ENCODE results near the gene SLC19A1.
A peak's percentile ranks its signal among the peaks of the same experiment; 100 is the strongest.

The SLC19A1 gene

DNA sequence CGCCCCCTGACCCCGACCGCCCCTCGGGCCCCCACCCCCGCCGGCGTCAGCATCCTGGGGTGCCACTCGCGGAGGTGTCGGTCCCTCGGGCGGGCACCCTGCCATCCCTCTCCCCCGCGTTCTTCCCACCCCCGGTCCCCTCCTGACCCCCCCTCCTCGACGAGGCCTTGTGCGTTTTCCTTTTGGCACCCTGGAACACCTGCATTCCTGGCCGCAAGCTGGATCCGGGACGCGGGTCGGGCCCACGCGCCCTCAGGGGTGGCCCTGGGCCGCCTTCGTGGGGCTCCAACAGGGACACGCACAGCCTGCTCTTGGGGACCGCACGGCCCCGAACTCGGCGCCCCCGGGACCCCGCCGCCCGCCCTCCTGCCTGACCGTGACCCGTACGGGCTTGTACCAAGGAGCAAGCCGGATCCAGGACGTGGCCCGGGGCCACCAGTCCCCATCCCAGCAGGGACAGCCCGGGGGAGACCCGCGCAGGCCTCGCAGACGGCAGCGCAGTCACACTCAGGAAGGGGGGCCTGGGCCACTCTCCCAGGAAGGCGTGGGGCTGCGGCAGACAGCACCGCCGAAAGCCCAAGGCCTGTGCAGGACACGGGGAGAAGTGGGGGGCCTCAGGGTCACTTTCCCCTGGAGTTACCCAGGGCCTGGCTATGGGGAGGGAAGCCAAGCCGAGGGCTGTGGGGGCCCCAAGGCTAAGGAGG lies 579 bp upstream of the SLC19A1 start:
- H3K4me3 Mint-ChIP-seq, result peak overlapping the region in 2 of 3 experiments; percentile 31 to 86
- no peaks in the 10 kb centered on the region for H3K9me3 Mint-ChIP-seq
- peaks cover 22% of the 10 kb centered on the region for H3K4me1 Mint-ChIP-seq

DNA sequence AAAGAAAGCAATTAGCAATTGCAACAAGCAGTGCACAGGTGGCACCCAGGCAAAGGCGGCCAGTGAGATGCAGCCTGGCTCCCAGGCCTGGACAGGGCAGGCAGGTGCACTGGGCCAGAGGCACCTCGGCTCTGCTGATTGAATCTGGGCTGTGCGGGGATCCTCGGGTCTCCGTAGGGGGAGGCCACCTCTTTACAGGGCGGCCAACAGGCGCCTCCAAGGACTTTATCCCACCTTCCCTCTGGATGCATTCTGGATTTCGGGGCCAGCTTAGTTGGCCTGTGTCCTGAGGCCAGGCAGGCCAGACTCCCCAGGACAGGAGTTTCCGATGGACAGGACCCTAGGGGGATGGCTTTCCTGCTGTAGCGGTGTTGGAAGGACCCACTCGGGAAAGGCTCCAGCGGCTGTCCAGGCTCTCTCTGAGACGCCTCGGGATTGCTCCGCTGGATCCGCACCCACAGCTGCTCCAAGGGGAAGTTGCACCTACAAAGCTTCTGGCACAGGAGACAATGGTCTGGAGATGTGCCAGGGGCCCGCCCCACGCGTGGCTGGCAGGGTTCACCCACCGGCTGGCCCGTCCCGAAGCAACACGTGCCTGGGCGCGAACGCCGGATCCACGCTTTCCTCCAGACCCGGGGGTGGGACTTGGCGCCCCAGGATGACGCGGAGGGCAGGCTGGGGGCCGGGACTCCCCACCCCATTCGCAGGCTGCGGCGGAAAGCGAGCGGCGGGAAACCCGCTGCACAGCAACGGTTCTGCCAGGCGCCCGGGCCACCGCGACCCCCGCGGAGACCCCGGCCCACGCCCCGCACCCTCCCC lies 810 bp downstream of the SLC19A1 start:
- Mint-ChIP-seq H3K36me3 (ENCODE audit: low read depth) (no peaks in the 10 kb centered on the region), H3K27me3 (ENCODE audit: low read depth) (no peaks in the 10 kb centered on the region), H3K4me1 (peaks cover 20% of the 10 kb centered on the region), H3K9me3 (no peaks in the 10 kb centered on the region), H3K4me3 (peak overlapping the region; percentile 79 to 91 (median 88)), H3K27ac (peak overlapping the region; percentile 32 to 85 (median 83))
- TF ChIP-seq, protein P1, sequence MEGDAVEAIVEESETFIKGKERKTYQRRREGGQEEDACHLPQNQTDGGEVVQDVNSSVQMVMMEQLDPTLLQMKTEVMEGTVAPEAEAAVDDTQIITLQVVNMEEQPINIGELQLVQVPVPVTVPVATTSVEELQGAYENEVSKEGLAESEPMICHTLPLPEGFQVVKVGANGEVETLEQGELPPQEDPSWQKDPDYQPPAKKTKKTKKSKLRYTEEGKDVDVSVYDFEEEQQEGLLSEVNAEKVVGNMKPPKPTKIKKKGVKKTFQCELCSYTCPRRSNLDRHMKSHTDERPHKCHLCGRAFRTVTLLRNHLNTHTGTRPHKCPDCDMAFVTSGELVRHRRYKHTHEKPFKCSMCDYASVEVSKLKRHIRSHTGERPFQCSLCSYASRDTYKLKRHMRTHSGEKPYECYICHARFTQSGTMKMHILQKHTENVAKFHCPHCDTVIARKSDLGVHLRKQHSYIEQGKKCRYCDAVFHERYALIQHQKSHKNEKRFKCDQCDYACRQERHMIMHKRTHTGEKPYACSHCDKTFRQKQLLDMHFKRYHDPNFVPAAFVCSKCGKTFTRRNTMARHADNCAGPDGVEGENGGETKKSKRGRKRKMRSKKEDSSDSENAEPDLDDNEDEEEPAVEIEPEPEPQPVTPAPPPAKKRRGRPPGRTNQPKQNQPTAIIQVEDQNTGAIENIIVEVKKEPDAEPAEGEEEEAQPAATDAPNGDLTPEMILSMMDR (IDR thresholded peaks at IDR 0.05; ENCODE audit: unreplicated experiment in 3 of 3), result no peak

More for the DNA sequence above, 579 bp upstream of the SLC19A1 start:
- TF ChIP-seq, protein P1 (IDR thresholded peaks at IDR 0.05; ENCODE audit: unreplicated experiment in 3 of 3), result no peak
- no peak overlapping the region for H3K27ac Mint-ChIP-seq
- H3K36me3 Mint-ChIP-seq (ENCODE audit: low read depth), result no peaks in the 10 kb centered on the region
- H3K27me3 Mint-ChIP-seq (ENCODE audit: low read depth), result no peaks in the 10 kb centered on the region

DNA sequence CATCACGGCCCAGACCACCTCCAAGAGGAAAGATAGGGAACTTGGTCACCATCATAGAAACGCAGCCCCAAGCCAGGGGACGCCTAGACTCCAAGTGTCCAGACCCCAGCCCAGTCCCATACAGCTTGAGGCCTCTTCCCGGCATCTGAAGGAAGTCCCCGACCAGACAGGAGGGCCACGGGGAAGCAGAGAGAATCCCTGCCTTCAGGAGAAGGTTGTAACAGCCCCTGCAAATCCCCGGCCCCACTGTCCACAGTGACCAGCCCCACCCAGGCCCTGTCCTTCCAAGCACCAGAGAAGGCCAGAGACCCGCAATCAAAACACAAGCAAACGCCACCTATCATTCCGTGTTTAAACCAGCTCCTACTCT lies 1.7 kb downstream of the SLC19A1 start:
- H3K27ac Mint-ChIP-seq, result peak overlapping the region in 2 of 3 experiments; percentile 83 to 85
- TF ChIP-seq, protein P1 (IDR thresholded peaks at IDR 0.05; ENCODE audit: unreplicated experiment in 3 of 3), result no peak
- H3K36me3 Mint-ChIP-seq (ENCODE audit: low read depth), result peaks cover 3% of the 10 kb centered on the region
- H3K9me3 Mint-ChIP-seq, result no peaks in the 10 kb centered on the region
- no peaks in the 10 kb centered on the region for H3K27me3 Mint-ChIP-seq (ENCODE audit: low read depth)
- H3K4me3 Mint-ChIP-seq, result peak overlapping the region; percentile 79 to 91 (median 88)
- peaks cover 25% of the 10 kb centered on the region for H3K4me1 Mint-ChIP-seq

DNA sequence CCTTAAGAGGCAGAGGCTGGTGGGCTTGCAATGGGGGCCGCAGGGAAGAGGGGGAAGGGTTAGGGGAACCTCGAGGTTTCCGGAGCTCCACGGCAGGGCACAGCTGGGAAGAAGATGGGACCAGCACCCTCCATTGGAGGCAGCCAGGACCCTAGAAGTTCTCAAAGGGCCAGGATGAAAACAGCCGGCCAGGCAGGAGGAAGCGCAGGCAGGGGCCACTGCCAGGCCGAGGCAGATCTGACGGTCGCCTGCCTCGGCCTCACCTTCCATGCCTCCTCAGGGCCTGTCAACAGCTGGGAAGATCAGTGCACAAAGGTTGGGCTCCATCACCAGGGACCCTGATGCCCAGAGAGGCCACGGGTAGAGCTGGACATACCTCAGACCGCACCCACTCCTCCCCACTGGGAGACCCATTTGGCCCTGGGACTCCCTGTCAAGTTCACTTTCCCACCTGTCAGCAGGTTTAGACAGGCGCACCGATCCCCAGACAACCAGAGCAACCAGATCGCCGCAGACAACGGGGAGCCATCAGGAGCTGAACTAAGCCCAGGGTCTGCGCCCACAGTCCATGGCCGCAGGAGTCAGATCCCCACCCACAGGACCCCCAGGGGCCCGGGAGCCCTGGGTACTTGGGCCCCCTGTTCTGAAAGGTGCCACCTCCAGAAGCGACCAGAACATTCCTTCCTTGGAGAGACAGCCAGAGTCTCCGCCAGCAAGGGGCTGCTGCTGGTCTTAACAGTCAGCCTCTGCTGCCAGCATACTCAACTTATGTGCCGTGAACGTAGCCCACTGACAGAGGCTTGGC lies 2.2 kb downstream of the SLC19A1 start:
- Mint-ChIP-seq H3K36me3 (ENCODE audit: low read depth) (peaks cover 3% of the 10 kb centered on the region), H3K4me1 (peaks cover 29% of the 10 kb centered on the region), H3K9me3 (no peaks in the 10 kb centered on the region), H3K4me3 (peak overlapping the region; percentile 79 to 91 (median 88)), H3K27me3 (ENCODE audit: low read depth) (no peaks in the 10 kb centered on the region), H3K27ac (peak overlapping the region in 2 of 3 experiments; percentile 79 to 83)
- TF ChIP-seq, protein P1 (IDR thresholded peaks at IDR 0.05; ENCODE audit: unreplicated experiment in 3 of 3), result no peak

DNA sequence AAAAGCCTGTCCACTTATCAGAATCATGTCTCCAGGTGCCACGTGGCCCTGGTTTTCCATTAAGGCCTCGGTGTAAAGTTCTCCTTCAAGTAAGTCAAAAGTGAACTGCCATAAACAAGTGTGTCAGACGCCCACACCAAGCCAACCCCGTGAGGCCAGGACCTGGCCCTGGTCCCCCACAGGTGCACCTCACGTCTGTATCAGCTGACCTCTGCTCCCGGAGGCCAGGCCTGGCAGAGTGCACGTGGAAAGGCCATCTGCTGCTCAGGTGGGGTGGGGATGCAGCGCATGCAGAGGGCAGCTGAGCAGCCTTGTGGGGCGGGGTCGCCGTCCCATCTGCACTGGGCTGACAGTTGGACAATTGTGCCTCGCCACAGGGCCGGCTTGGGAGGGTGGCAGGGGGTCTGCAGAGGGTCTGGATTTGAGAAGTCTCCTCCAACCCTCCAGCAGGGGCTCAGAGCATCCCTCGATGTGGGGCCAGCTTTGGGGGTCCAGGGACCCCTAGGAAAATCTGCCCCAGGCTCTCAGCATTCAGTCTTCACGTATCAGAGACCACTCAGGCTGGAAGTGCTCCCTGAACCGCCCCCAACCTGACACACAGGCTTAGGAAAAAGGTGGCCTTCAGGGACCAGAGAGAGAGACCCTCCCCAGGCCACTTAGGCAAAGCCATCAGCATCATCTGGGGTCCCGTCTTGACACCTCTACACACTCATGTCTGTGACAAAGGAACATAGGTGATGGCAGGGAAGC lies 3.0 kb downstream of the SLC19A1 start:
- H3K36me3 Mint-ChIP-seq (ENCODE audit: low read depth), result peaks cover 3% of the 10 kb centered on the region
- H3K9me3 Mint-ChIP-seq, result no peaks in the 10 kb centered on the region
- TF ChIP-seq, protein P1 (IDR thresholded peaks at IDR 0.05; ENCODE audit: unreplicated experiment in 3 of 3), result no peak
- no peaks in the 10 kb centered on the region for H3K27me3 Mint-ChIP-seq (ENCODE audit: low read depth)
- H3K4me3 Mint-ChIP-seq, result peak overlapping the region; percentile 77 to 81 (median 80)
- H3K27ac Mint-ChIP-seq, result no peak overlapping the region
- H3K4me1 Mint-ChIP-seq, result peaks cover 35% of the 10 kb centered on the region
